HEK293 (cell line): ENCODE data around the gene NSMCE3.

Experiments
- CTCF ChIA-PET: fragments of 350-600 bp; formaldehyde crosslinking; extraction: SDS; loops from one replicate; lab custom pipeline; 2021; ENCODE audit warnings: antibody characterized with exemption; lab: Yijun Ruan, JAX
- POLR2A ChIA-PET: fragments of 300-600 bp; formaldehyde crosslinking; extraction: SDS; loops from one replicate; lab custom pipeline; 2020; ENCODE audit warnings: antibody characterized with exemption, inconsistent platforms; lab: Yijun Ruan, JAX
- H3K27ac ChIP-seq: fragments of 200-500 bp; sonication (Bioruptor generic); 2 replicates; pipeline ENCODE4 v1.5.1; 2014; ENCODE audit warnings: low read depth, low read length, control low read depth, inconsistent platforms; ENCODE audit errors: extremely low read depth
- H3K36me3 ChIP-seq, 2 experiments: fragments of 200-500 bp in 1 of 2; sonication (Bioruptor generic) in 1 of 2; 1 replicate in 1 of 2; 2 replicates in 1 of 2; pipeline ENCODE4 v1.5.1; 2014 to 2017; ENCODE audit warnings: inconsistent platforms in 2 of 2, low read length in 2 of 2; ENCODE audit not compliant: control insufficient read depth in 2 of 2, insufficient read depth in 1 of 2
- H3K4me1 ChIP-seq: fragments of 200-500 bp; sonication (Bioruptor generic); 2 replicates; pipeline ENCODE4 v1.5.1; 2014; ENCODE audit warnings: mild to moderate bottlenecking, low read length, inconsistent platforms; ENCODE audit not compliant: control insufficient read depth, insufficient read depth
- H3K4me3 ChIP-seq: 2 replicates; pipeline ENCODE4 v1.5.1; 2011; ENCODE audit warnings: low read depth, mild to moderate bottlenecking, control low read depth, low read length, moderate library complexity
- H3K9me3 ChIP-seq: fragments of 200-500 bp; sonication (Bioruptor generic); 2 replicates; pipeline ENCODE4 v1.5.1; 2014; ENCODE audit warnings: low read depth, low read length, inconsistent platforms; ENCODE audit not compliant: control insufficient read depth, insufficient read depth
- FEZF1 ChIP-seq: fragments of 450-650 bp; formaldehyde crosslinking; IDR thresholded peaks from 2 replicates; pipeline ENCODE4 v1.5.1; 2016; ENCODE audit warnings: missing biosample characterization, missing genetic modification characterization
- KLF9 ChIP-seq: fragments of 450-650 bp; formaldehyde crosslinking; IDR thresholded peaks from 2 replicates; pipeline ENCODE4 v1.5.1; 2016; ENCODE audit warnings: missing biosample characterization, missing genetic modification characterization, low read depth
- MEIS1 ChIP-seq: sonication (generic); formaldehyde crosslinking; IDR thresholded peaks from 2 replicates; pipeline ENCODE4 v1.8.1; 2022; ENCODE audit warnings: missing genetic modification reagents, mild to moderate bottlenecking, borderline replicate concordance
- PRDM1 ChIP-seq: fragments of 450-650 bp; formaldehyde crosslinking; IDR thresholded peaks from 2 replicates; pipeline ENCODE4; 2016; ENCODE audit warnings: missing biosample characterization, missing genetic modification characterization
- TCF7L2 ChIP-seq: IDR thresholded peaks from 2 replicates; pipeline ENCODE4 v1.6.1; 2011; ENCODE audit warnings: low read depth, mild to moderate bottlenecking, inconsistent platforms, low read length, moderate library complexity, borderline replicate concordance
- ZBTB48 ChIP-seq: fragments of 450-650 bp; formaldehyde crosslinking; IDR thresholded peaks from 2 replicates; pipeline ENCODE4 v1.5.1; 2016; ENCODE audit warnings: missing biosample characterization, missing genetic modification characterization
- ZEB2 ChIP-seq: fragments of 450-650 bp; formaldehyde crosslinking; IDR thresholded peaks from 2 replicates; pipeline ENCODE4 v1.5.1; 2016; ENCODE audit warnings: missing biosample characterization, missing genetic modification characterization
- ZNF121 ChIP-seq: fragments of 450-650 bp; formaldehyde crosslinking; IDR thresholded peaks from 2 replicates; pipeline ENCODE4 v1.5.1; 2016; ENCODE audit warnings: missing biosample characterization, missing genetic modification characterization
- ZNF211 ChIP-seq: fragments of 450-650 bp; formaldehyde crosslinking; IDR thresholded peaks from 2 replicates; pipeline ENCODE4 v1.5.1; 2016; ENCODE audit warnings: low read depth, missing biosample characterization, missing genetic modification characterization
- ZNF23 ChIP-seq: fragments of 450-650 bp; formaldehyde crosslinking; IDR thresholded peaks from 2 replicates; pipeline ENCODE4 v1.5.1; 2016; ENCODE audit warnings: missing biosample characterization, missing genetic modification characterization, borderline replicate concordance
- ZNF274 ChIP-seq, 2 experiments: fragments of 200-500 bp in 1 of 2; fragments of 450-650 bp in 1 of 2; sonication (Bioruptor generic) in 1 of 2; formaldehyde crosslinking in 1 of 2; IDR thresholded peaks; 2 replicates each; pipeline versions ENCODE4 v1.5.1 to v1.6.1; 2014 to 2016; ENCODE audit warnings: borderline replicate concordance in 1 of 2, inconsistent platforms in 1 of 2, low read length in 1 of 2, missing biosample characterization in 1 of 2, missing genetic modification characterization in 1 of 2
- ZNF302 ChIP-seq: fragments of 450-650 bp; formaldehyde crosslinking; IDR thresholded peaks from 2 replicates; pipeline ENCODE4 v1.5.1; 2016; ENCODE audit warnings: missing biosample characterization, missing genetic modification characterization, low read depth
- ZNF324 ChIP-seq: fragments of 450-650 bp; formaldehyde crosslinking; IDR thresholded peaks from 2 replicates; pipeline ENCODE4 v1.5.1; 2016; ENCODE audit warnings: missing biosample characterization, missing genetic modification characterization
- ZNF335 ChIP-seq: fragments of 450-650 bp; formaldehyde crosslinking; conservative IDR thresholded peaks from 2 replicates; pipeline ENCODE4 v1.5.1; 2016; ENCODE audit warnings: missing biosample characterization, missing genetic modification characterization
- ZNF350 ChIP-seq: fragments of 450-650 bp; formaldehyde crosslinking; IDR thresholded peaks from 2 replicates; pipeline ENCODE4 v1.5.0; 2017; ENCODE audit warnings: missing biosample characterization, mild to moderate bottlenecking, missing genetic modification characterization
- ZNF366 ChIP-seq: fragments of 450-650 bp; formaldehyde crosslinking; conservative IDR thresholded peaks from 2 replicates; pipeline ENCODE4 v1.5.1; 2016; ENCODE audit warnings: missing biosample characterization, missing genetic modification characterization
- ZNF530 ChIP-seq: fragments of 450-650 bp; formaldehyde crosslinking; IDR thresholded peaks from 2 replicates; pipeline ENCODE4 v1.5.1; 2016; ENCODE audit warnings: low read depth, missing biosample characterization, missing genetic modification characterization
- ZNF768 ChIP-seq: fragments of 450-650 bp; formaldehyde crosslinking; IDR thresholded peaks from 2 replicates; pipeline ENCODE4 v1.5.1; 2018; ENCODE audit warnings: missing biosample characterization, mild to moderate bottlenecking, missing genetic modification characterization
- TF ChIP-seq, protein P1 (sequence below): fragments of 450-650 bp; IDR thresholded peaks from 2 replicates; pipeline ENCODE4 v1.5.1; 2018; ENCODE audit warnings: missing biosample characterization, missing genetic modification characterization
- TF ChIP-seq, protein P2 (sequence below): fragments of 450-650 bp; formaldehyde crosslinking; IDR thresholded peaks from 2 replicates; pipeline ENCODE4 v1.5.1; 2016; ENCODE audit warnings: missing biosample characterization, missing genetic modification characterization
- TF ChIP-seq, protein P3 (sequence below): fragments of 450-650 bp; formaldehyde crosslinking; IDR thresholded peaks from 2 replicates; pipeline ENCODE4 v1.5.1; 2016; ENCODE audit warnings: missing biosample characterization, missing genetic modification characterization, low read depth

NSMCE3 gene

DNA sequence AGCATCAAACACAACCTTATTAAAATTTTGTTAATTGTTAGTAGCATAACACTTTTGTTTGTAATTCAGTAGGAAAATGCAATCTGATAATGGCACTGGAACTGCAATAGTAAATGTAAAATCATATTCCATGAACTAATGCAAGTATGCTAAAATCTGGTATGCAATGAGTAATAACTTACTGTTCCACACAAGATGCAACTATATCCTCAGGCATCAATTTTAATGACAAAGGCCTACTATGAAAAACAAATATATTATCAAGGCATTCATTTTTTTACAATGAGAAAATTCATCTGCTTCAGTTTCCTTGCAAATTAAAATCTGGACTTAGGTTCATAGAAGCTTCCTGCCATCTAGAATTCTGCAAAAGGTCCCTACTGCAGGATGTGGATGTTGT lies 1.4 kb upstream of the NSMCE3 start:
- Histone ChIP-seq H3K4me3 (no peak overlapping the region), H3K36me3 (no peaks in the 10 kb centered on the region), H3K4me1 (peaks cover 11% of the 10 kb centered on the region), H3K9me3 (no peaks in the 10 kb centered on the region), H3K27ac (no peak overlapping the region)
- ChIA-PET POLR2A (no interaction called here), CTCF (interaction anchor here (0.6 kb wide), 1 partner anchor 513 kb away, joined by 4 read pairs; no protein-coding TSS in a partner anchor)
- no peak for TF ChIP-seq ZNF366 (tag by site-specific recombination)
- no peak for TF ChIP-seq ZNF768 (tag by site-specific recombination)
- TF ChIP-seq, protein P1, sequence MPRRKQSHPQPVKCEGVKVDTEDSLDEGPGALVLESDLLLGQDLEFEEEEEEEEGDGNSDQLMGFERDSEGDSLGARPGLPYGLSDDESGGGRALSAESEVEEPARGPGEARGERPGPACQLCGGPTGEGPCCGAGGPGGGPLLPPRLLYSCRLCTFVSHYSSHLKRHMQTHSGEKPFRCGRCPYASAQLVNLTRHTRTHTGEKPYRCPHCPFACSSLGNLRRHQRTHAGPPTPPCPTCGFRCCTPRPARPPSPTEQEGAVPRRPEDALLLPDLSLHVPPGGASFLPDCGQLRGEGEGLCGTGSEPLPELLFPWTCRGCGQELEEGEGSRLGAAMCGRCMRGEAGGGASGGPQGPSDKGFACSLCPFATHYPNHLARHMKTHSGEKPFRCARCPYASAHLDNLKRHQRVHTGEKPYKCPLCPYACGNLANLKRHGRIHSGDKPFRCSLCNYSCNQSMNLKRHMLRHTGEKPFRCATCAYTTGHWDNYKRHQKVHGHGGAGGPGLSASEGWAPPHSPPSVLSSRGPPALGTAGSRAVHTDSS (tag by site-specific recombination): no peak
- TF ChIP-seq, protein P2, sequence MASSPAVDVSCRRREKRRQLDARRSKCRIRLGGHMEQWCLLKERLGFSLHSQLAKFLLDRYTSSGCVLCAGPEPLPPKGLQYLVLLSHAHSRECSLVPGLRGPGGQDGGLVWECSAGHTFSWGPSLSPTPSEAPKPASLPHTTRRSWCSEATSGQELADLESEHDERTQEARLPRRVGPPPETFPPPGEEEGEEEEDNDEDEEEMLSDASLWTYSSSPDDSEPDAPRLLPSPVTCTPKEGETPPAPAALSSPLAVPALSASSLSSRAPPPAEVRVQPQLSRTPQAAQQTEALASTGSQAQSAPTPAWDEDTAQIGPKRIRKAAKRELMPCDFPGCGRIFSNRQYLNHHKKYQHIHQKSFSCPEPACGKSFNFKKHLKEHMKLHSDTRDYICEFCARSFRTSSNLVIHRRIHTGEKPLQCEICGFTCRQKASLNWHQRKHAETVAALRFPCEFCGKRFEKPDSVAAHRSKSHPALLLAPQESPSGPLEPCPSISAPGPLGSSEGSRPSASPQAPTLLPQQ (tag by site-specific recombination): no peak
- no peak for TF ChIP-seq MEIS1 (CRISPR knock-in tag)
- TF ChIP-seq ZNF211: no peak
- TF ChIP-seq ZNF274 (IDR thresholded peaks at IDR 0.05; ENCODE audit: low read length): no peak
- TF ChIP-seq ZNF274 (tag by site-specific recombination; IDR thresholded peaks at IDR 0.05; ENCODE audit: borderline replicate concordance): no peak

DNA sequence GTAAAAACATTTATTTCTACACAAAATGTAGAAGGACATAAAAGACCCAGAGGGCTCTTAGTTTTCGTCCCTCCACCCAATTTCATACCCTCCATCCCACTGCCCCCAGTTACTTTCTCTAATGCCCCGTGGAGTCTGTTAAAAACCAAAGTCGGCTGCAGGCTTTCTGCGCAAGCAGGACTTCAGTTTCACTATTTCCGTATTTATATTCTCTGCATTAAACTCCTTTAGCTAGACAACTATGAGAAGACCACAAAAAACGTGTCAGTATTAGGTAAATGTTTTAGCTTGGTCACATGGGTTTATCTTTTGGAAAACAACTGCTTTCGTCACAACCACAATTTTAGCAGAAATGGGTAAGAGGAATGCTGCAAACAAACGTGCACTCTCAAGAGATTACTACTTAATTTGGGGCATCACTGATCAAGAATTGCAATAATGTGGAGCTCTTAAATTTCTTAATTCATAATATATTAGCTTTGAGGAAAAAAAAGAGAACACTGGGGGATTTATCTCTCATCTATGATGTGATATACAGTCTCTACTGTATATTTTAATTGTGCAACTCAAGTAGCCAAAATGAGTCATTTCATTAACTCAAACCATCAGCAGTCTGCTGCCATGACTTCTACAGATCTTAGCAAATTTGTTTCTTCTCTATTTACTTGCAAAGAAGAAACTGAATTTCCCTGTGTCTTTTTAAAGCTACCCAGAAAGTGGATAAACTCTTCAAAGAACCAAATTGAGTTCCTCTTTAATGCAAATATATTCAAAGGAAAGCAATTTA lies 740 bp upstream of the NSMCE3 start:
- CTCF ChIA-PET: no interaction called here
- Histone ChIP-seq H3K27ac (peak overlapping the region; percentile 79; the same call in 1 of the 2 replicates), H3K9me3 (no peaks in the 10 kb centered on the region), H3K4me1 (peaks cover 11% of the 10 kb centered on the region), H3K4me3 (peak overlapping the region; percentile 71), H3K36me3 (no peaks in the 10 kb centered on the region)
- TF ChIP-seq ZEB2 (tag by site-specific recombination): no peak
- TF ChIP-seq PRDM1: 0 out of 2 replicates have a peak, but pooled peaks have one; percentile 7
- POLR2A ChIA-PET: no interaction called here

DNA sequence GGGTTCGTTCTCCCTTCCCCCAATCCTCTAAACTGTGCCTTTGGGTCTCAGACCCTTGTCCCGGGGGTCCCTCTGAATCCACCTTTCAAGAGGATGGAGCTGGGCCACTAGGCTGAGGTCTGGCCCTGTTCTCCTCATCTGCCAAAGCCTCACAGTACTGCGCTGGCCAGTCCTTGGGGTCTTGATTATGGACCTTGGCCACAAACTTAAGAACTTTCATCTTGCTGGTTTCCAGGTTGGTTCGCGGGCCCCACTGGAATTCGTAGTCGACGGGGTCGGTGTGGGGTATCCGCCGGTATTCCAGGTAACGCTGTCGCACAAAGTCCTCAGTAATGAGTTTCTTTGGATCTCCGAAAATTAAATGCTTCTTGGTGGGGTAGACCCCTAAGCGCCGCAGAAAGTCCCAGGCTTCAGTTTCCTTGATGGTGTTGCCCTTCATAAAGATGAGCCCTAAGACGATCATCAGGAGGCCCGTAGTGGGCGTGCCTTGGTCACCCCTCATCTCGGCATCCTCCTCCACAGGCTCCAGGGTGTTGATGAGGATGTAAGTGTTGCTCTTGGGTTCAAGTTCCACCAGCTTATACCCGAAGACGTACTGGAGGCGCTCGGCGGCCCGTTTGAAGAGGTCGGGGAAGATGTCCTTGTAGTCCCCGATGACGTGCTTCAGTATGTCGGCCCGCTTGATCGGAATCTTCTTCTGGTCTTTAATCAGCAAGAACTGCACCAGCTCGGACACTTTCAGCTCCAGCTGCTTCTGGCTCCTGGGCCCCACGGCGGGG lies 727 bp downstream of the NSMCE3 start:
- Histone ChIP-seq H3K9me3 (no peaks in the 10 kb centered on the region), H3K36me3 (no peaks in the 10 kb centered on the region), H3K27ac (peak overlapping the region; percentile 79), H3K4me3 (peak overlapping the region; percentile 71), H3K4me1 (peaks cover 11% of the 10 kb centered on the region)
- ChIA-PET POLR2A (no interaction called here), CTCF (interaction anchor here (1.1 kb wide), 1 partner anchor 133 kb away, joined by 4 read pairs; no protein-coding TSS in a partner anchor)
- TF ChIP-seq ZNF335 (tag by site-specific recombination) (peak; percentile 59), ZNF121 (tag by site-specific recombination) (peak; percentile 85), FEZF1 (tag by site-specific recombination) (no peak), ZBTB48 (peak; percentile 85), ZNF350 (tag by site-specific recombination) (no peak), ZNF324 (no peak), KLF9 (tag by site-specific recombination) (peak; percentile 66), ZNF23 (no peak), ZNF302 (no peak), TCF7L2 (peak; percentile 44; the same call in 1 of the 2 replicates), ZNF530 (tag by site-specific recombination) (no peak)
- TF ChIP-seq, protein P3, sequence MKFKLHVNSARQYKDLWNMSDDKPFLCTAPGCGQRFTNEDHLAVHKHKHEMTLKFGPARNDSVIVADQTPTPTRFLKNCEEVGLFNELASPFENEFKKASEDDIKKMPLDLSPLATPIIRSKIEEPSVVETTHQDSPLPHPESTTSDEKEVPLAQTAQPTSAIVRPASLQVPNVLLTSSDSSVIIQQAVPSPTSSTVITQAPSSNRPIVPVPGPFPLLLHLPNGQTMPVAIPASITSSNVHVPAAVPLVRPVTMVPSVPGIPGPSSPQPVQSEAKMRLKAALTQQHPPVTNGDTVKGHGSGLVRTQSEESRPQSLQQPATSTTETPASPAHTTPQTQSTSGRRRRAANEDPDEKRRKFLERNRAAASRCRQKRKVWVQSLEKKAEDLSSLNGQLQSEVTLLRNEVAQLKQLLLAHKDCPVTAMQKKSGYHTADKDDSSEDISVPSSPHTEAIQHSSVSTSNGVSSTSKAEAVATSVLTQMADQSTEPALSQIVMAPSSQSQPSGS (tag by site-specific recombination): 0 out of 2 replicates have a peak, but pooled peaks have one; percentile 9
- TF ChIP-seq, protein P2 (tag by site-specific recombination): no peak; the same call in 1 of the 2 replicates
